CD4-positive, alpha-beta T cell treated with Interleukin-17A for 1 hour (primary cell): ENCODE data around the gene MSANTD7.
"Not testable (repeated sequence)": the region's sequence is repeated elsewhere in the genome, so short reads cannot be mapped to it uniquely, and the experiment has no call there.

Experiments
- DNase-seq: peaks from one replicate; pipeline ENCODE4 v3.0.0-alpha.2; 2020

Gene MSANTD7

GRCh38 chr10:14837003-14837756, 926 bp upstream of the MSANTD7 start:
- DNase-seq: no peak

- peak; percentile 32 for DNase-seq
Observed at GRCh38 chr10:14838582-14839304, 637 bp downstream of the MSANTD7 start.

GRCh38 chr10:14839305-14839695, 1.2 kb downstream of the MSANTD7 start:
- no peak for DNase-seq

GRCh38 chr10:14840178-14840577, 2.1 kb downstream of the MSANTD7 start:
- DNase-seq: no peak

- DNase-seq: no peak
Observed at GRCh38 chr10:14843327-14843988, 5.4 kb downstream of the MSANTD7 start.

- no peak for DNase-seq
Observed at GRCh38 chr10:14844948-14845347, 6.8 kb downstream of the MSANTD7 start.

GRCh38 chr10:14852236-14852635, 14.1 kb downstream of the MSANTD7 start:
- DNase-seq: no peak

GRCh38 chr10:14855453-14855852, 17.3 kb downstream of the MSANTD7 start:
- DNase-seq: no peak

GRCh38 chr10:14858338-14858960, 20.3 kb downstream of the MSANTD7 start:
- no peak for DNase-seq

GRCh38 chr10:14859043-14859442, 20.9 kb downstream of the MSANTD7 start:
- DNase-seq: no peak

- DNase-seq: no peak
Observed at GRCh38 chr10:14859775-14860174, 21.7 kb downstream of the MSANTD7 start.

GRCh38 chr10:14860791-14861190, 22.7 kb downstream of the MSANTD7 start:
- no peak for DNase-seq

- DNase-seq: not testable (repeated sequence)
Observed at GRCh38 chr10:14864466-14864865, 26.4 kb downstream of the MSANTD7 start.

GRCh38 chr10:14864871-14865270, 26.8 kb downstream of the MSANTD7 start:
- DNase-seq: not testable (repeated sequence)

GRCh38 chr10:14873090-14873760, 35.1 kb downstream of the MSANTD7 start:
- DNase-seq: no peak

- no peak for DNase-seq
Observed at GRCh38 chr10:14875941-14876340, 37.8 kb downstream of the MSANTD7 start.

GRCh38 chr10:14876764-14877163, 38.7 kb downstream of the MSANTD7 start:
- DNase-seq: no peak

- peak; percentile 93 for DNase-seq
Observed at GRCh38 chr10:14878266-14879123, 40.4 kb downstream of the MSANTD7 start, which contains the start of gene SUV39H2. Gene SUV39H2, plus strand, starts transcription at chr10:14878866. Its CDS starts 23 bp downstream, at chr10:14878889.

GRCh38 chr10:14879124-14879927, 41.2 kb downstream of the MSANTD7 start:
- DNase-seq: peak; percentile 45

GRCh38 chr10:14879928-14880193, 41.8 kb downstream of the MSANTD7 start:
- DNase-seq: no peak

- no peak for DNase-seq
Observed at GRCh38 chr10:14880229-14880628, 42.1 kb downstream of the MSANTD7 start.
